ENCODE data around the gene NT5DC2.

GRCh38 chr3:52518723-52519444 lies 14.8 kb downstream of the NT5DC2 start:
- no peak for TF ChIP-seq POLR2A (IDR thresholded peaks at IDR 0.05; ENCODE audit: low read depth, low read length)
- TF ChIP-seq POLR2AphosphoS5 (IDR thresholded peaks at IDR 0.05; ENCODE audit: low read depth, low read length) = no peak
